Osteoblast (primary cell): ENCODE measurements around the gene DBR1. TPM values are rescaled to one million over a fixed set of nuclear protein-coding genes. Genes with fewer than 3 reads are reported as not detected.

Experiments used
- DNase-seq: peaks from one replicate; pipeline ENCODE4 v3.0.0; 2011; ENCODE audit warnings: low spot score, mixed read lengths; ENCODE audit not compliant: insufficient read length; ENCODE audit errors: missing footprints
- H2AFZ ChIP-seq: 2 replicates; pipeline ENCODE4 v1.6.0; 2011; ENCODE audit warnings: mild to moderate bottlenecking, low read length
- H3K27ac ChIP-seq: 2 replicates; pipeline ENCODE4 v1.5.1; 2011; ENCODE audit warnings: mild to moderate bottlenecking, low read depth, low read length, moderate library complexity
- H3K27me3 ChIP-seq: 2 replicates; pipeline ENCODE4 v1.6.0; 2012; ENCODE audit warnings: mild to moderate bottlenecking, control low read depth, inconsistent platforms, low read length, moderate library complexity; ENCODE audit not compliant: insufficient read depth
- H3K36me3 ChIP-seq: 2 replicates; pipeline ENCODE4 v1.5.1; 2011; ENCODE audit warnings: mild to moderate bottlenecking, low read length, control low read depth, moderate library complexity; ENCODE audit not compliant: insufficient read depth
- H3K4me1 ChIP-seq: 2 replicates; pipeline ENCODE4 v1.5.1; 2011; ENCODE audit warnings: mild to moderate bottlenecking, low read length, control low read depth, moderate library complexity; ENCODE audit not compliant: insufficient read depth
- H3K4me2 ChIP-seq: 2 replicates; pipeline ENCODE4 v1.6.0; 2011; ENCODE audit warnings: mild to moderate bottlenecking, low read length; ENCODE audit not compliant: insufficient read depth
- H3K4me3 ChIP-seq: fragments of 200-600 bp; sonication (generic); 3 replicates; pipeline ENCODE4 v1.5.1; 2012; ENCODE audit warnings: mild to moderate bottlenecking, low read length, inconsistent platforms; ENCODE audit not compliant: insufficient read depth
- H3K79me2 ChIP-seq: 2 replicates; pipeline ENCODE4 v1.6.0; 2012; ENCODE audit warnings: mild to moderate bottlenecking, low read length, control low read depth, inconsistent platforms; ENCODE audit not compliant: insufficient read depth
- H3K9me3 ChIP-seq: 2 replicates; pipeline ENCODE4 v1.5.1; 2011; ENCODE audit warnings: low read depth, low read length, control low read depth
- H4K20me1 ChIP-seq: 2 replicates; pipeline ENCODE4 v1.6.0; 2012; ENCODE audit warnings: mild to moderate bottlenecking, low read length, control low read depth; ENCODE audit not compliant: insufficient read depth
- total RNA-seq: library from RNA; depleted of rRNA; stranded (reverse); fragments of >200 nt; gene quantifications from 2 replicates; pipeline ENCODE4 v1.2.3, GENCODE V29; 2012
- TF ChIP-seq, protein P1 (sequence below): IDR thresholded peaks from 2 replicates; pipeline ENCODE4 v1.5.1; 2011; ENCODE audit warnings: mild to moderate bottlenecking, low read depth, low read length, moderate library complexity; ENCODE audit errors: extremely low read depth

The DBR1 gene
- total RNA-seq, 1 donor: 16.3 TPM

DNA sequence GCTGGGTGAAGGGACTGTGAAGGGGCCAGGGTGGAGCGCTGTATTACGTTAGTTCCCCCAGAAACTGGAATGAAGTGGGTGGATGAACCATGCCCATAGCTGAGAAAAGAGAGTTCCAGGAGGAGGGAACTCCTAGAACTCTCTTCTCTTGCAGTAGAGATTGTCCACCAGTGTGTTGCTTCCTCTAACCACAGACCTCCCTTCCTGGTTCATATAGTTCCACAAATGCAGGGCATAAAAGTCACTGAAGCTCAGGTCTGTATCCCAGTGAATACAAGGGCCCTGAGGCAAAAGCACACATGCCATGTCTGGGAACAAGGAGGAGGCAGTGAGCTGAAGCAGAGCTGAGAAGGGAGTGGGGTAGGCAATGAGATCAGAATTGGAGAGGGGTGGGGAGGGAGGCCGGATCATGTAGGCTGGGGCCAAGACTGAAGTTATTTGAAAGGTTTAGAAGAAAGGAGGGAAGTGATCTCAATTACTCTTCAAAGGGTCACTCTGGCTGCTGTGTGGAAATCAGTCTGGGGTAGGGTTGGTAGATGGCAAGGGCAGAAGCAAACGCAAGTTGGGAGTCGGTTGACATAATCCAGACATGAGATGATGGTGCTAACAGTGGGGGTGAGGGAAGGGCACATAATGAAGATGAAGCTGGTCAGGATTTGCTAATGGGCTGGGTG is 49.0 kb downstream of the DBR1 start:
- Histone ChIP-seq H3K4me3 (peak overlapping the region; percentile 53), H3K27me3 (no peaks in the 10 kb centered on the region), H3K4me1 (peaks cover 24% of the 10 kb centered on the region), H2AFZ (peak overlapping the region; percentile 83), H3K4me2 (peak overlapping the region; percentile 76), H3K27ac (peak overlapping the region; percentile 80), H3K9me3 (no peaks in the 10 kb centered on the region), H4K20me1 (no peaks in the 10 kb centered on the region), H3K79me2 (no peaks in the 10 kb centered on the region), H3K36me3 (no peaks in the 10 kb centered on the region)
- DNase-seq: no peak
- TF ChIP-seq, protein P1, sequence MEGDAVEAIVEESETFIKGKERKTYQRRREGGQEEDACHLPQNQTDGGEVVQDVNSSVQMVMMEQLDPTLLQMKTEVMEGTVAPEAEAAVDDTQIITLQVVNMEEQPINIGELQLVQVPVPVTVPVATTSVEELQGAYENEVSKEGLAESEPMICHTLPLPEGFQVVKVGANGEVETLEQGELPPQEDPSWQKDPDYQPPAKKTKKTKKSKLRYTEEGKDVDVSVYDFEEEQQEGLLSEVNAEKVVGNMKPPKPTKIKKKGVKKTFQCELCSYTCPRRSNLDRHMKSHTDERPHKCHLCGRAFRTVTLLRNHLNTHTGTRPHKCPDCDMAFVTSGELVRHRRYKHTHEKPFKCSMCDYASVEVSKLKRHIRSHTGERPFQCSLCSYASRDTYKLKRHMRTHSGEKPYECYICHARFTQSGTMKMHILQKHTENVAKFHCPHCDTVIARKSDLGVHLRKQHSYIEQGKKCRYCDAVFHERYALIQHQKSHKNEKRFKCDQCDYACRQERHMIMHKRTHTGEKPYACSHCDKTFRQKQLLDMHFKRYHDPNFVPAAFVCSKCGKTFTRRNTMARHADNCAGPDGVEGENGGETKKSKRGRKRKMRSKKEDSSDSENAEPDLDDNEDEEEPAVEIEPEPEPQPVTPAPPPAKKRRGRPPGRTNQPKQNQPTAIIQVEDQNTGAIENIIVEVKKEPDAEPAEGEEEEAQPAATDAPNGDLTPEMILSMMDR: no peak

DNA sequence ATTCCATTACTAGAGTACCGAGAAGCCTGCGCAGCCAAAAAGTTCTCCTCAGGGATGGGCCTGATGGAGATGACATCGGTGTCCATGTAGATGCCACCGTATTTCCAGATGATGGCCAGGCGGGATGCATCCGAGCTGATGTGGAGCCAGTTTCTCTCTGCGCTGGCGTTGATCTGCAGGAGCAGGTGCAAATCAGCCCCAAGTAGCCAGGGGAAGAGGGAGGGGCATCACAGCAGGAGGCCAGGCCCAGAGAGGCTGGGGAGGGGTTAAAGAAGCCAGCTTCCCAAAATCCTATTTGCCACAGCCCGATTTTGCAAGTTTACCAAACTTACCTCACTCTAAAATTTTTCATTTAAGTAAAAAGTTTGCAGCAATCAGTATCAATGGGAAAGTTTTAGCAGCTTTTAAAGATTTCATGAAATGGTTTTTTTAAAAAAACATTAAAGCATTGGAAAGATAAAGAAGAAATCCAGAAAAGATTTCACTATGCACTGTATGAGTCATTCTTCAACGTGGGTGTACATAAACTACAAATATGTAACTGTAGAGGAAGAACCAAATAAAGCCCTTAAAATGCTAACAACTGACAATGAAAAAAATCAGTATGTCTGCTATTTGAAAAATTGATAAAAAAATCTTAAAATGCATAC is 49.9 kb downstream of the DBR1 start:
- Histone ChIP-seq H2AFZ (no peak overlapping the region), H3K79me2 (no peaks in the 10 kb centered on the region), H3K27ac (peak overlapping the region; percentile 80), H3K4me2 (peak overlapping the region; percentile 76), H3K36me3 (no peaks in the 10 kb centered on the region), H3K4me3 (no peak overlapping the region), H3K27me3 (no peaks in the 10 kb centered on the region), H3K4me1 (peaks cover 24% of the 10 kb centered on the region), H3K9me3 (no peaks in the 10 kb centered on the region), H4K20me1 (no peaks in the 10 kb centered on the region)
- TF ChIP-seq, protein P1: no peak
- DNase-seq: peak; percentile 72

DNA sequence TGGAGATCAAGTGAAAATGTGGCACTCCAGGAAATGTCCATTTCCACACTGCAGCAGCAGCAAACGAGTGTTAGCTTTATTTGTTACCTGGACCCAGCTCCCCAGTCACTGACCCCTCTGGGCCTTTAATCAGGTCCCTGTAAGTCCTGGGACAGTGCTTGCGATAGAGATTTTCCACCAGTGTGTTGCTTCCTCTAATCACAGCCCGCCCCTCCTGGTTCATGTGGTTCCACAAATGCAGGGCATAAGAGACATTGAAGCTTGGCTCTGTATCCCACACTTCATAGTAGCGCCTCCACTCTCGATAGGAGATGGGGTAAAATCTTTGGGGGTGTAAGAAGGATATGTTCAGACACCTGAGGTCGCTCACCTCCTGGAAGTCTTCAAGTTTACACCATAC is 50.5 kb downstream of the DBR1 start:
- Histone ChIP-seq H3K9me3 (no peaks in the 10 kb centered on the region), H3K4me2 (no peak overlapping the region), H4K20me1 (no peaks in the 10 kb centered on the region), H3K4me3 (no peak overlapping the region), H3K79me2 (no peaks in the 10 kb centered on the region), H3K36me3 (no peaks in the 10 kb centered on the region), H3K27ac (no peak overlapping the region), H3K4me1 (peaks cover 24% of the 10 kb centered on the region), H2AFZ (no peak overlapping the region), H3K27me3 (no peaks in the 10 kb centered on the region)
- no peak for DNase-seq
- TF ChIP-seq, protein P1: no peak

DNA sequence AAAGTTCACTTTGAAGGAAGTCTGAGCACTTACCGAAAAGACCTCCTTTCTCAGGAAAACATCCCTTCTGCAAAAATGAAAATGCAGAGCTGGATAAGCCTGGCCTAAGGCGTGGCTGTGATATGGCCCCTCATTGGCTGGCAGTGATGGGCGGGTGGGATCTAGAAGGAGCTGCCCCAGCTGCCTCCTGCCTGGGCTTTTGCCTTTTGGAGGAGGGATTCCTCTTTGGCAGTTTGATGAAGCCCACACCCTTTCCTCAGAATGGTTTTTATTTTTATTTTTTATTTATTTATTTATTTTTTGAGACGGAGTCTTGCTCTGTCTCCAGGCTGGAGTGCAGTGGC is 55.3 kb downstream of the DBR1 start:
- no peak overlapping the region for H3K4me2 ChIP-seq
- H3K4me3 ChIP-seq: no peak overlapping the region
- no peaks in the 10 kb centered on the region for H3K27me3 ChIP-seq
- peaks cover 4% of the 10 kb centered on the region for H3K79me2 ChIP-seq
- TF ChIP-seq, protein P1: no peak
- H3K4me1 ChIP-seq: peaks cover 7% of the 10 kb centered on the region
- H4K20me1 ChIP-seq: no peaks in the 10 kb centered on the region
- no peak for DNase-seq
- H3K36me3 ChIP-seq: no peaks in the 10 kb centered on the region
- H2AFZ ChIP-seq: peak overlapping the region; percentile 7
- no peak overlapping the region for H3K27ac ChIP-seq
- H3K9me3 ChIP-seq: no peaks in the 10 kb centered on the region
